ENCODE results near the gene SNX27.

DNA sequence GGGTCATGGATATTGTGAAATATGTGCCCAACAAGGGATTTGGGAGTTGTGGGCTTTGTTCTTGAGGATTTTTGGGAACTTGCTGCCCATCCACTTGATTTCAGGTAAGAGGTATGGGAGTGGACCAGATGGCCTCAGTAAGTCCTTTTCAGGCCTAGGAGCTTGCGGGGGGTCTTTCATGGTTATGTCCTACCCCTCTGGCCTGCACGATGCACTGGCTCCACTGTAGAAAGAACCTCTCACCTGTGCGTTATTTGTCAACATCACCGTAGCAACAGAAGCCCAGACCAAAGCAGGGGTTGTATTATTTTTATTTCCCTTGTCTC lies 118.1 kb downstream of the SNX27 start:
- TF ChIP-seq, protein P1, sequence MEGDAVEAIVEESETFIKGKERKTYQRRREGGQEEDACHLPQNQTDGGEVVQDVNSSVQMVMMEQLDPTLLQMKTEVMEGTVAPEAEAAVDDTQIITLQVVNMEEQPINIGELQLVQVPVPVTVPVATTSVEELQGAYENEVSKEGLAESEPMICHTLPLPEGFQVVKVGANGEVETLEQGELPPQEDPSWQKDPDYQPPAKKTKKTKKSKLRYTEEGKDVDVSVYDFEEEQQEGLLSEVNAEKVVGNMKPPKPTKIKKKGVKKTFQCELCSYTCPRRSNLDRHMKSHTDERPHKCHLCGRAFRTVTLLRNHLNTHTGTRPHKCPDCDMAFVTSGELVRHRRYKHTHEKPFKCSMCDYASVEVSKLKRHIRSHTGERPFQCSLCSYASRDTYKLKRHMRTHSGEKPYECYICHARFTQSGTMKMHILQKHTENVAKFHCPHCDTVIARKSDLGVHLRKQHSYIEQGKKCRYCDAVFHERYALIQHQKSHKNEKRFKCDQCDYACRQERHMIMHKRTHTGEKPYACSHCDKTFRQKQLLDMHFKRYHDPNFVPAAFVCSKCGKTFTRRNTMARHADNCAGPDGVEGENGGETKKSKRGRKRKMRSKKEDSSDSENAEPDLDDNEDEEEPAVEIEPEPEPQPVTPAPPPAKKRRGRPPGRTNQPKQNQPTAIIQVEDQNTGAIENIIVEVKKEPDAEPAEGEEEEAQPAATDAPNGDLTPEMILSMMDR (IDR thresholded peaks at IDR 0.05): no peak
- no peak for TF ChIP-seq ZFX (IDR thresholded peaks at IDR 0.05; ENCODE audit: borderline replicate concordance)

Measured in 22Rv1 (cell line).